GM12878 (cell line): ENCODE data around the gene PTGIS. TPM values are rescaled to one million over a fixed set of nuclear protein-coding genes. Genes with fewer than 3 reads are reported as not detected.

Experiments
- ATAC-seq: fragments of 200-7000 bp; cut with Tn5 transposase; 3 replicates; pipeline ENCODE4 v1.9.1; 2020; ENCODE audit warnings: mild to moderate bottlenecking, moderate library complexity
- BruUV-seq: library from RNA; stranded (reverse); fragments of 400-500 nt; replicated peaks from 2 replicates; lab custom pipeline; 2021; lab: Mats Ljungman, UMichigan
- CTCF ChIA-PET: fragments of 300-600 bp; sonication (Branson Sonifier 250); formaldehyde crosslinking; extraction: SDS; loops from one replicate; lab custom pipeline; 2021; ENCODE audit warnings: inconsistent platforms; lab: Yijun Ruan, JAX
- POLR2A ChIA-PET: fragments of 350-600 bp; formaldehyde crosslinking; extraction: SDS; loops from one replicate; lab custom pipeline; 2021; ENCODE audit warnings: inconsistent platforms; lab: Charles Lee
- RAD21 ChIA-PET: fragments of 300-600 bp; sonication (Branson Sonifier 250); formaldehyde crosslinking; loops from one replicate; lab custom pipeline; 2023; ENCODE audit warnings: antibody characterized with exemption; ENCODE audit not compliant: unreplicated experiment; lab: Charles Lee
- SMC1A ChIA-PET: fragments of 300-600 bp; sonication (Branson Sonifier 250); formaldehyde crosslinking; loops from one replicate; lab custom pipeline; 2023; ENCODE audit not compliant: unreplicated experiment, uncharacterized antibody; lab: Charles Lee
- DNase-seq: peaks from one replicate; pipeline ENCODE4 v3.0.0-alpha.2; 2011; ENCODE audit warnings: low read depth, low spot score
- FAIRE-seq: peaks from 3 replicates; lab custom pipeline; 2011; peaks lifted over from hg19 to GRCh38; lab: Jason Lieb, UNC
- H2AFZ ChIP-seq: 2 replicates; pipeline ENCODE4 v1.6.0; 2011; ENCODE audit warnings: low read depth, low read length, control low read depth; ENCODE audit not compliant: control insufficient read depth
- H3K27ac ChIP-seq: 2 replicates; pipeline ENCODE4 v1.5.1; 2011; ENCODE audit warnings: control low read depth; ENCODE audit not compliant: control insufficient read depth, insufficient read depth
- H3K27me3 ChIP-seq, 2 experiments: replicated peaks in 1 of 2; 2 replicates each; pipeline versions ENCODE4 v1.6.0 to v1.6.1; 2011; ENCODE audit warnings: low read length in 1 of 2; ENCODE audit not compliant: control insufficient read depth in 2 of 2, insufficient read depth in 2 of 2
- H3K36me3 ChIP-seq, 2 experiments: 2 replicates each; pipeline ENCODE4 v1.5.1; 2011; ENCODE audit warnings: low read length in 1 of 2; ENCODE audit not compliant: control insufficient read depth in 2 of 2, insufficient read depth in 2 of 2
- H3K4me1 ChIP-seq: 2 replicates; pipeline ENCODE4 v1.6.1; 2011; ENCODE audit warnings: mild to moderate bottlenecking, low read length, moderate library complexity, mixed read lengths; ENCODE audit not compliant: control insufficient read depth, insufficient read depth
- H3K4me2 ChIP-seq: 2 replicates; pipeline ENCODE4 v1.6.0; 2011; ENCODE audit warnings: control low read depth; ENCODE audit not compliant: control insufficient read depth, insufficient read depth
- H3K4me3 ChIP-seq: fragments of 200-600 bp; sonication (generic); 2 replicates; pipeline ENCODE4 v1.5.1; 2016
- H3K79me2 ChIP-seq: 2 replicates; pipeline ENCODE4 v1.6.0; 2011; ENCODE audit warnings: low read length; ENCODE audit not compliant: control insufficient read depth, insufficient read depth
- H3K9ac ChIP-seq: 2 replicates; pipeline ENCODE4 v1.8.0; 2011; ENCODE audit warnings: low read length, control low read depth, mixed read lengths; ENCODE audit not compliant: control insufficient read depth, insufficient read depth
- H3K9me3 ChIP-seq: replicated peaks from 3 replicates; pipeline ENCODE4 v1.5.1; 2011; ENCODE audit warnings: mild to moderate bottlenecking, low read length; ENCODE audit not compliant: control insufficient read depth, insufficient read depth
- H4K20me1 ChIP-seq: 2 replicates; pipeline ENCODE4 v1.6.0; 2011; ENCODE audit not compliant: control insufficient read depth, insufficient read depth
- CREB1 ChIP-seq: IDR thresholded peaks from 2 replicates; pipeline ENCODE4 v1.6.1; 2012; ENCODE audit warnings: low read depth, mild to moderate bottlenecking, inconsistent platforms
- POLR2A ChIP-seq: IDR thresholded peaks from 2 replicates; pipeline ENCODE4 v1.6.1; 2011; ENCODE audit warnings: low read depth, mild to moderate bottlenecking, low read length
- POLR2AphosphoS5 ChIP-seq: IDR thresholded peaks from 2 replicates; pipeline ENCODE4 v1.6.1; 2011; ENCODE audit warnings: mild to moderate bottlenecking, low read length, inconsistent platforms
- SUPT20H ChIP-seq: IDR thresholded peaks from 2 replicates; pipeline ENCODE4 v1.6.1; 2011; ENCODE audit warnings: low read depth, mild to moderate bottlenecking, low read length, moderate library complexity, borderline replicate concordance; ENCODE audit not compliant: control insufficient read depth
- ZBED1 ChIP-seq: IDR thresholded peaks from 2 replicates; pipeline ENCODE4 v1.6.1; 2016; ENCODE audit warnings: borderline replicate concordance
- in situ Hi-C: fragments of 300-500 bp; cut with MboI; formaldehyde crosslinking; loops from 9 replicates; pipeline ENCODE4 v1.14.3; 2018; ENCODE audit warnings: mixed read lengths
- intact Hi-C: fragments of 100-400 bp; cut with micrococcal nuclease; formaldehyde crosslinking; loops from one replicate; pipeline ENCODE4 v1.14.2; 2022; ENCODE audit not compliant: unreplicated experiment
- polyA plus RNA-seq, 11 experiments: library from polyadenylated mRNA; depleted of rRNA in 4 of 11; unstranded in 6 of 11; stranded (reverse) in 5 of 11; fragments of >200 nt; fragmentation: Nextera tagmentation in 4 of 11; fragmentation: Illumina TruSeq in 1 of 11; extraction: Ambion mirVana in 4 of 11; extraction: Trizol in 1 of 11; gene quantifications; 1 replicate in 1 of 11; 2 replicates in 10 of 11; pipeline versions ENCODE4 v1.2.1 to v1.2.3, GENCODE V29; 2011 to 2016; ENCODE audit warnings: inconsistent platforms in 2 of 11, missing spikeins in 2 of 11, low read depth in 1 of 11
- total RNA-seq, 4 experiments: library from RNA; depleted of rRNA in 3 of 4; stranded (reverse); fragments of >200 nt in 3 of 4; fragmentation: Illumina TruSeq in 1 of 4; extraction: Trizol in 1 of 4; gene quantifications; 2 replicates each; pipeline versions ENCODE4 v1.2.1 to v1.2.3, GENCODE V29; 2013 to 2021
- TF ChIP-seq, protein P1 (sequence below): IDR thresholded peaks from 2 replicates; pipeline ENCODE4 v1.6.1; 2011; ENCODE audit warnings: borderline replicate concordance, low read depth, mild to moderate bottlenecking, moderate library complexity, low read length; ENCODE audit not compliant: insufficient read depth, poor library complexity, severe bottlenecking

PTGIS gene
- total and polyA plus RNA-seq, 10 of the 15 experiments (the other 5 are each of a cell fraction or from before 2014, with no cell fraction given), result 0.10 TPM; not detected in 9

- TF ChIP-seq, protein P1, sequence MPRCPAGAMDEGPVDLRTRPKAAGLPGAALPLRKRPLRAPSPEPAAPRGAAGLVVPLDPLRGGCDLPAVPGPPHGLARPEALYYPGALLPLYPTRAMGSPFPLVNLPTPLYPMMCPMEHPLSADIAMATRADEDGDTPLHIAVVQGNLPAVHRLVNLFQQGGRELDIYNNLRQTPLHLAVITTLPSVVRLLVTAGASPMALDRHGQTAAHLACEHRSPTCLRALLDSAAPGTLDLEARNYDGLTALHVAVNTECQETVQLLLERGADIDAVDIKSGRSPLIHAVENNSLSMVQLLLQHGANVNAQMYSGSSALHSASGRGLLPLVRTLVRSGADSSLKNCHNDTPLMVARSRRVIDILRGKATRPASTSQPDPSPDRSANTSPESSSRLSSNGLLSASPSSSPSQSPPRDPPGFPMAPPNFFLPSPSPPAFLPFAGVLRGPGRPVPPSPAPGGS, result no peak
- TF ChIP-seq CREB1 (no peak), SUPT20H (no peak), POLR2AphosphoS5 (no peak)
These were observed 78.2 kb downstream of the PTGIS start (continued) for GRCh38 chr20:49489688-49490087.

DNA sequence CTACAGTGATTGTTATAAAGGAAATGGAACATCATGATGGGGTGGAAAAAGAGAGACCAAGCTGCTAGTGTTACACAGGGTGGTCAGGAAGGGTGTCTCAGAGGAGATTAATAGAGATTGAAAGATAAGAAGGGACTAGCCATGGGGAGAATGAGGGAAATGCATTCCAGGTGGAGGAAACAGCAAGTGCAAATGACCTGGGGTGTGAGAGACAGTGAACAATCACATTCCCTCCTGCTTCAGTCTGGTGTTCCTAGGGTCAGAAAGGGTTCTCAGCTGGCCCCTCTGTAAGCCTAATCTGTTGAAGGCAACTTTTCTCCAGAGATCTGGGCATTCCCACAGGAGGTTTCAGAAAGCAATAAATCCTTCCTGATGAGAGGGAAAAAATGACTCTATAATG lies 81.9 kb downstream of the PTGIS start:
- no TSS peak for BruUV-seq
- CTCF ChIA-PET, result interaction anchor here (0.6 to 2.8 kb wide), 4 partner anchors 21 to 255 kb away, joined by 3 to 13 read pairs (median 4); no protein-coding TSS in a partner anchor
- POLR2A ChIA-PET, result no interaction called here

More for the DNA sequence above, 81.9 kb downstream of the PTGIS start:
- DNase-seq (no peak), FAIRE-seq (no peak), ATAC-seq (no peak)
- TF ChIP-seq ZBED1 (no peak), POLR2A (no peak)
- ChIA-PET RAD21 (no interaction called here), SMC1A (interaction anchor here (2.0 kb wide), 1 partner anchor 152 kb away, joined by 5 read pairs; no protein-coding TSS in a partner anchor)
- Histone ChIP-seq H3K9ac (no peak overlapping the region), H4K20me1 (no peaks in the 10 kb centered on the region), H3K27ac (no peak overlapping the region), H3K4me2 (no peak overlapping the region), H3K4me3 (no peak overlapping the region), H3K9me3 (no peaks in the 10 kb centered on the region), H2AFZ (no peak overlapping the region), H3K36me3 (no peaks in the 10 kb centered on the region), H3K4me1 (no peaks in the 10 kb centered on the region), H3K79me2 (no peaks in the 10 kb centered on the region), H3K27me3 (peaks cover 8 to 10% of the 10 kb centered on the region in 2 experiments; a peak in 3 of 4 replicates)
- intact Hi-C loops, result no loop called here
- in situ Hi-C loops, result no loop called here
